Retinal pigment epithelial cell (primary cell): ENCODE data around the gene CIROP.

ENCODE experiments used
- DNase-seq: peaks from one replicate; pipeline ENCODE4 v3.0.0-alpha.2; 2010; ENCODE audit warnings: low read depth
- H3K4me3 ChIP-seq: 2 replicates; pipeline ENCODE4 v1.5.1; 2011; ENCODE audit warnings: mild to moderate bottlenecking, low read length, control low read depth, moderate library complexity
- TF ChIP-seq, protein P1 (sequence below): conservative IDR thresholded peaks from 2 replicates; pipeline ENCODE4 v1.5.1; 2011; ENCODE audit warnings: low read depth, low read length, control low read depth, inconsistent platforms

Gene CIROP

DNA sequence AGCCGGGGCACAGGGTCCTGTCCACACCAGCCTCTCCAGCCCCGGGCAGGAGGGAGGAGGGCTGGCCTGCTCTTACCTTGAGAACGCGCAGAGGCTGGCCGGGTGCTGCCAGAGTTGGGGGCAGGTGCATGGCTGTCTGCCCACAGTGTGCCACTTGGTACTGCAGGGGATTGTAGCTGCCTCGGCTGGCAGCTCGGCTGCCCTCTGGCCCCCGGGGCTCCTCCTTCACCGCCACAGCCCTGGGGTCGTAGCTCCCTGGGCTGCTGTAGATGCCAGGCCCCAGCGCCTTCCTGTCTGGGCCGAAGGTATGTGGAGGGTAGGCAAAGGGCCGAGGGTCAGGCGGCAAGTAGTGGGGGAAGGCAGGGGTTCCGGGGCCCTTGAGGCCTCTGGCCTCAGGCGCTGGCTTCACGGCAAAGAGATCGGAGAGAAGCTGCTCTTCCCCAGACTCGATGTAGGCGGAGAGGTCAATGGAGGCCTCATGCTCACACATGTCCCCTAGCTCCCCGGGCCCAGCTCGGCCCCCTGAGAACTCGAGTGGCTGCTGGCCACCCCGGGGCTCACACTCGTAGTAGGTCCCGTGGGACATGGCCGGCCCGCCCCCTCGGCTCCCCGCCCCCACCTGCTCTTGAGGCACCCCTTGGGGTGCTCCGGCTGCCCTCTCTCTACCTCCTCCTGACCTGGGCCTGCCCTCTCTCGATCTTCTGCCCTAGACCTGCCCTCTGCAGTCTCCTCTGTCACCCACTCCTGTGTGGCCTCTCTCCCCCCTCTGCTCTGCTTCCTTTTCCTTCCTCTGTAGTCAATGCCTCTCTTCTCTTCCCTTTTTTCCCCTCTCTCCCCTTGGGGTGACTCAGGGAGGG is 13.9 kb upstream of the CIROP start, which contains the start of gene CEBPE:
TSS of gene CEBPE (minus strand) at position 750 of the 857 bp plus-strand sequence. CDS start at position 586, 164 bp downstream.
- H3K4me3 ChIP-seq, result no peak within 1 kb of the TSS
- TF ChIP-seq, protein P1, sequence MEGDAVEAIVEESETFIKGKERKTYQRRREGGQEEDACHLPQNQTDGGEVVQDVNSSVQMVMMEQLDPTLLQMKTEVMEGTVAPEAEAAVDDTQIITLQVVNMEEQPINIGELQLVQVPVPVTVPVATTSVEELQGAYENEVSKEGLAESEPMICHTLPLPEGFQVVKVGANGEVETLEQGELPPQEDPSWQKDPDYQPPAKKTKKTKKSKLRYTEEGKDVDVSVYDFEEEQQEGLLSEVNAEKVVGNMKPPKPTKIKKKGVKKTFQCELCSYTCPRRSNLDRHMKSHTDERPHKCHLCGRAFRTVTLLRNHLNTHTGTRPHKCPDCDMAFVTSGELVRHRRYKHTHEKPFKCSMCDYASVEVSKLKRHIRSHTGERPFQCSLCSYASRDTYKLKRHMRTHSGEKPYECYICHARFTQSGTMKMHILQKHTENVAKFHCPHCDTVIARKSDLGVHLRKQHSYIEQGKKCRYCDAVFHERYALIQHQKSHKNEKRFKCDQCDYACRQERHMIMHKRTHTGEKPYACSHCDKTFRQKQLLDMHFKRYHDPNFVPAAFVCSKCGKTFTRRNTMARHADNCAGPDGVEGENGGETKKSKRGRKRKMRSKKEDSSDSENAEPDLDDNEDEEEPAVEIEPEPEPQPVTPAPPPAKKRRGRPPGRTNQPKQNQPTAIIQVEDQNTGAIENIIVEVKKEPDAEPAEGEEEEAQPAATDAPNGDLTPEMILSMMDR, result no peak
- DNase-seq, result no peak

DNA sequence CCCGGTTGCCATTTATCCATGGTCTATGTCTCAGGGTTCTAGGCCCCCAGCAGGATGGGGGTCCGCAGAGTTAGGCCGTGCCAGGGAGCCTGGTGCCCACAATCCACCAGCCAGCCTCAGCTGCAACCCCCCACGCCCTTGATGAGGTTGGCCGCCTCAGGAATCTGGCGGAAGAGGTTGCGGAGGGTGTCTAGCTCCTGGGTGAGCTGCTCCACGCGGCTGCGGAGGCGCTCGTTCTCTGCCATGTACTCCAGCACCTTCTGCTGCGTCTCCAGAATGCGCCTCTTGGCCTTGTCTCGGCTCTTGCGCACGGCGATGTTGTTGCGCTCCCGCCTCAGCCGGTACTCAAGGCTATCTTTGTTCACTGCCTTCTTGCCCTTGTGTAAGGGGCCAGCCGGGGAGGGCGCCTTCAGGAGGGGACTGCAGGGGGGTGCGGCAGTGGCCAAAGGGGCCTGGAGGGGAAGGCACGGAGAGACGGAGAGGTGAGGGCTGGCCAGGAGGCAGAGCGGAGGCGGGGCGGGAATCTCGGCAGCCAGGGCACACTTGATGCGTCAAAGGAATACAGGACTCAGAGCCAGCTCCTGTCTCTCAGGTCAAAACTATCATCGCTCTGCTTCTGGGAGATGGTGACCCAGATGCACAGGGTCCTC is 12.7 kb upstream of the CIROP start:
- DNase-seq, result no peak
- TF ChIP-seq, protein P1, result no peak
- no peak overlapping the region for H3K4me3 ChIP-seq

DNA sequence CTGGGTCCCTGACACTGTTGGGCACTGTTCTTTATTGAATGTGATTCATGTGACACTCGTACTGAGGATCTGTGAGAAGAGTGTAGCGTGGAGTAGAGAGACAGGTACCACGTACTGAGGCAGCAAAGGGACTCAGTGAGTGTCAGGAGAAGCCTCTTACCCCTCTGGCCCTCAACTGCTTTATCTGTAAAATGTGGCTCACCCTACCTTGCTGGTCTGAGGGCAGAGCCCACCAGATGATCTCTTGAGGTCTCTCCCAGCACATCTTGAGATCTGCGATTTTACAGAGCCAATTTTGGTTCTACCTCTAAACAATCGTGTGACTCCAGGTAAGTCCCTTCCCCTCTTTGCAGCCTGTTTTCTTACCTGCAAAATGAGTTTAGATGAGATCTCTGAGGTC is 11.1 kb upstream of the CIROP start:
- no peak overlapping the region for H3K4me3 ChIP-seq
- TF ChIP-seq, protein P1, result no peak
- no peak for DNase-seq

DNA sequence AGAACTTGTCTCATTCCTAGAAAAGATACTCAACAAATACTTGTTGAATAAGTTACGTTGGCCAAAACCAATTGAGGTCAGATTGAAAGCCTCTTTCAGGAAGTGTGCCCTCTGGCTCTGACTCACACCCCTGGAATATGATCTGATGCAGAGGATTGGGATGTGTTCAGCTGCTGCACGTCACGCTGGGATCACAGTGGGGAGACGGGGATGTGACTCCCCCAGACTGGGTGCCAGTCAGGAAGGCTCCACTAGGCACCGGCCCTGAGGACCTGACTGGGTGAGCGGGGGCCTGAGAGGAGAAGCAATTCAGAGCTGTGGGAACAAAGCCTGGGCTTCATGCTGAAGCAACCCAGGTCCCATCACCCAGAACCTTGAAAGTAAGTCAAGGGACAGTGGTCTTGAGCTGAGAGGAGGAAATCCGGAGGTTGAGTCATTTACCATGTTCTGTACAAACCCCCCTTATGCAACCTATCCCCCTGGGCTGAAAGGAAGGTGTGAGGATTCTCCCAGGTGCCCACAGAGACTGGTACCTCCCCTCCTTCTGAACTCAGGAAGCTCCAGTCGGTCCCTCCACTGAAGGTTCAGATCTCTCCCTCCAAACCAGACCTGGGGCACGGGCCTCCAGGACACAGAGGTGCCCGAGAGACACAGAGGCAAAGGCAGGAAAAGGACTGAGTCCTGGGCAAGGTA is 10.4 kb upstream of the CIROP start:
- peak; percentile 91 for DNase-seq
- TF ChIP-seq, protein P1, result no peak
- no peak overlapping the region for H3K4me3 ChIP-seq

DNA sequence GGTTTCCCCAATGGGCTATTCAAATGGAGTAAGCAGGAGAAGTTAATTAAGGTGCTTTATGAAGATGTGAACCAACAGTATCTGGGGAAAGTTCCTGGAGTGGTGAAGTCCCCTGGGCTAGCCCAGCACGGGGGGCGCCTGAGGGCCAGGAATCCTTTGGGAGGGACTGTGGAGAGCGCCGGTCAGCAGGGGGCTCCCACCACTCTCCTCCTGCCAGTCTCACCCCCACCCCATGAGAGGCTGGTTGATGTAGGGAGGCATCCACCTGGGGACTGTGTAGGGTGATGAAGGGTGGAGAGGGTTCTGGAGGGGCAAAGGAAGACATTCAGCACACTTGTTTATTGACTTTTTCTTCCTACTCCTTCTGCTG is 9.9 kb upstream of the CIROP start:
- no peak overlapping the region for H3K4me3 ChIP-seq
- TF ChIP-seq, protein P1, result peak; percentile 16
- DNase-seq, result no peak

DNA sequence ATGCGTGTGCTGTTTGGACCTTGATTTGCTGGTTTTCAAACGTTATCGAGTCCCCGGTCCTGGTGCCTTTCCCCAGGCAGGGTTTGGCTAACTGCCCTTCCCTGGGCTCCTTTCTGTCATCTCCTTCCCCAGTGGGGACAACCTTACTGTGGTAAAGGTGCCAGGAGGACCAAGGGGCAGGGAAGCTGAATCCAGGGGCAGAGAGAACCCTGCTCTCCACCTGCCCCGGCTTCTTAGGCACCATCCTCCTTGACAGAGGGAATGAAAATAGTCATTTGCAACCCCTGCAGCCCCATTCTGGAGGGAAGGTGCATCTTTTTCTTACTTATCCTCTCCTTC is 9.3 kb upstream of the CIROP start:
- TF ChIP-seq, protein P1, result no peak

More for the DNA sequence above, 9.3 kb upstream of the CIROP start:
- no peak overlapping the region for H3K4me3 ChIP-seq
- no peak for DNase-seq
